Kidney capillary endothelial cell (primary cell): ENCODE measurements around the gene KIF5A.

Source experiments
- DNase-seq: peaks from one replicate; pipeline ENCODE4 v3.0.0-alpha.2; 2018; ENCODE audit warnings: low spot score

Gene KIF5A

GRCh38 chr12:57520053-57520818 lies 29.6 kb upstream of the KIF5A start, which contains the start of gene DDIT3:
DDIT3 (minus strand) TSS chr12:57520514; CDS start chr12:57517406, 3,108 bp downstream.
- DNase-seq, result peak; percentile 98

GRCh38 chr12:57521525-57522010 lies 28.3 kb upstream of the KIF5A start:
- DNase-seq, result no peak

GRCh38 chr12:57522011-57522886 lies 27.6 kb upstream of the KIF5A start, which contains the start of gene MBD6:
MBD6 (plus strand) TSS chr12:57522824; CDS start chr12:57524304, 1,480 bp downstream.
- peak; percentile 78 for DNase-seq

DNA sequence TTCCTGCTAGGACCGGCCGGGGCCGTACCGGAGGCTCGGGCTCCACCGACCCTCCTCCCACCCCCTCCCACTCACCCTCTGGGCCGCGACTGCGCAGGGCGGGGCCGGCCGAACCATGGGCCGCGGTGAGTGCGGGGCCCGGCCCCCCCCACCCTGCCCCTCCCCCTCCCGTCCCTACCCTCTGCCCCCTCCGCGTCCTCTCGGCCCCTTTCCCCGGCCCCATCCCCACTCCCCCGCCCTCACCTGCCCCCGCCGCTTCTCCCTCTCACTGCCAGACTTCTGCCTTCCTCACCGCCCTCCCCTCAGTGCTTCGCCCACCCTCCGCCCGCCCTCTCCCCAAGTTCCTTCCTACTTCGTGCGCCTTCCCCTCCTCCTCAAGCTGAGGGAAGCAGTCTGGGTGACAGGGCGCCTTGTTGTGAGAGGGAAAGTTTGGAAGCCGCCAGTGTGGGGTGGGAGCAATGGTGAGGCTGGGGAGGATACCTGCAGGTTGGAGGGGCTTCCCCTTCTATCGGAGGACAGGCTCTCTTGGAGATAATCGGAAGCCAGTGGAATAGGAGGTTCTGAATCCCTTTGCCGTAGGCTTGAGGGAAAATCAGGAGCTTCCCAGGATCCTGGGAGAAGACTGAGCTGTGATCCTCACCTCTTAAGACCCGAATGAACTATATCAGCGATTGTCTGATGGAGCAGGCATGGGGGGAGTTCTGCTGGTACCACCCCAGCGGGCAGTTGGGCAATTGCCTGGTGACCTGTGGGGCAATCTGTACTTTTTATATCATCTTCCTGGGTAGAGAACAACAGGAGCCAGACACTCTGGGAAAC lies 26.7 kb upstream of the KIF5A start:
- no peak for DNase-seq

DNA sequence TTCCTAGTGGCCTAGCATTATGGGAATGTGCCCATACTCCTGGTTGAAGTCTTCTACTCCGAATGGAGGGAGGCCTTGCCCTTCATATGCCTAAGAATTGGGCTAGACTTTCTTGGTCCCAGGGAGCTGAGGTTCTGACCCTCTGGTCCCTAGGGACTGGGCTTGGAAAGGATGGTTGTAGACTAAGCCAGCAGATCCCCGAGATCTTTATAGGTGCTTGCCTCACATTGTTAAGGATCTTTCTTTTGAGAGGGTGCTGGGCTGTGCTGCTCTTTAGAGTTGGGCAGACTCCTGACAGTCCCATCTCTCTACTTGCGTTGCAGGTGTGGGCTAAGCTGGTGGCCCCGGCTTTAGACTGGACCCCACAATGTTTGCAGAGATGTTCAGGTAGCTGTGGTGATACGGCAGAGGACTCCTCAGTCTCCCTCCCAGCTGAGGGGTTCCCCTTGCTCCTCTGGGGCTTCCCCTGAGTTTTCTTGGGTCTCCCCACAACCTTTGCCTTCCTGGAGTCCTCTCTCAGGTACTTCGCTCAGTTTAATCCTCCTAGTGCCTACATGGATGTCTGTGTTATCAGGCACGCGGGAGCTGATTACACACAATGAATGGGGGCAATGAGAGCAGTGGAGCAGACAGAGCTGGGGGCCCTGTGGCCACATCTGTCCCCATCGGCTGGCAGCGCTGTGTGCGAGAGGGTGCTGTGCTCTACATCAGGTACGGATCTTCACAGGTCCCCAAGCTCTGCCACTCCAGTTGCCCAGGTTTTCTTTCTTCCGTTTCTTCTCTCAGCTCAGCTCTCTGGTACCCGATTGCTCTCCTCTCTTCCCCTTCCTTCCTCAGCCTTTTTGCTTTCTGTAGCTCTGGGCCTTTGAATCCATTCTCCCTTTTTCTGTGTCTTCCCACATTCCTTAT lies 25.9 kb upstream of the KIF5A start:
- no peak for DNase-seq

- DNase-seq, result no peak
Observed at GRCh38 chr12:57524814-57525614, 24.8 kb upstream of the KIF5A start.

GRCh38 chr12:57525615-57526383 lies 24.0 kb upstream of the KIF5A start:
- DNase-seq, result no peak

GRCh38 chr12:57526477-57527126 lies 23.2 kb upstream of the KIF5A start:
- no peak for DNase-seq

DNA sequence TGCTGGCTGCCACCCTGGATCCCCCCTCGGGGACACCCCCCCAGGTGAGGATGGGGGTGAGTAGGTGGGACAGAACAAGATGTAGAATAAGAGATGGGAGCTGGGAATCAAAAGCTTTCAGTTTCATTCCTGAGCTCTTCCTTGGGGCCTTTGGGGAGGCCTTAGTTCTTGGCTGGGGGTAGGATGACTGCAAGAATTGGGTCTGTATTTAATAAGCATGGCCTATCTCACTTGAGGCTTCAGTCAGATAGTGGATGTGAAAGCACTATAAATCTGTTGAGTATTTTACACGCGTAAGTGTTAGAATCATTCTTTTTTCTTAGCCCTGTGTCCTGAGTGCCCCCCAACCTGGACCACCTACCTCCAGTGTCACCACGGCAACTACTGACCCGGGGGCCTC lies 22.7 kb upstream of the KIF5A start:
- DNase-seq, result no peak

- DNase-seq, result no peak
Observed at GRCh38 chr12:57528176-57528575, 21.7 kb upstream of the KIF5A start.

GRCh38 chr12:57528831-57529555 lies 20.9 kb upstream of the KIF5A start:
- DNase-seq, result no peak

- DNase-seq, result no peak
Observed at GRCh38 chr12:57529831-57530230, 20.0 kb upstream of the KIF5A start.

DNA sequence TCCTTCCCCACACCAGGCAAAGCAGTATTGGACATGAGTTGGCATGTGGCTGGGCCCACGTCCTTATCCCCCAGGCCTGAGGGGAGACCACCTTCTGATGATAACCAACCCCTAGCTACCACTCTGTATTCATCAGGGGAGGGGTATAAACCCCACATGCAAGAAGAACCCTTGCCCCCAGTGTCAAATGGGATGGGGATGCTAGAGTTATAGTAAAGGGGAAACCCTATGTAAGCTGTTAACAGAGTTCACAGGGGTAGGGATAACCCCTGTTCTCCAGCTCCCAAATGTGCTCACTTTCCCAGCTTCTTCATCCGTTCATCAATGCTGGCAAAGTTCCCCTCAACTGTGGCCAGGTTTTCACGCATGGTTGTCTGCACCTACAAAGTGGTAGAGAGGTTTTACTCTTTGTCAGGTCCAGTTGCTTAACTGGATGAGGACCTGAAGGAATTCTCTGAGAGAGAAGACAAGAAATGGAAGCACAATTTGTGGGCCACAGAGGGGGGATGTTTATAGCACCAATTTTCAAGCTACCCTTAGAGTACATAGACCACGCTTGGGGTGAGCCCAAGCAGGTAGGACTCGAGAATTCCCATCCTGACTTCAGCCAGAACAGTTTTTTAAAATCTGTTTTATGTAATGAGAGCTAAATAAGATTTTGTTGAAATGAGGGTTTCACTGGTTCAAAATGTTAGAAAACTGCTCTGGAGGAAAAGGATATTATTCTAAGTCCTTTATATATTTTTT lies 19.3 kb upstream of the KIF5A start:
- DNase-seq, result no peak

- DNase-seq, result no peak
Observed at GRCh38 chr12:57531836-57532235, 18.0 kb upstream of the KIF5A start.

- DNase-seq, result no peak
Observed at GRCh38 chr12:57533108-57533507, 16.7 kb upstream of the KIF5A start.

DNA sequence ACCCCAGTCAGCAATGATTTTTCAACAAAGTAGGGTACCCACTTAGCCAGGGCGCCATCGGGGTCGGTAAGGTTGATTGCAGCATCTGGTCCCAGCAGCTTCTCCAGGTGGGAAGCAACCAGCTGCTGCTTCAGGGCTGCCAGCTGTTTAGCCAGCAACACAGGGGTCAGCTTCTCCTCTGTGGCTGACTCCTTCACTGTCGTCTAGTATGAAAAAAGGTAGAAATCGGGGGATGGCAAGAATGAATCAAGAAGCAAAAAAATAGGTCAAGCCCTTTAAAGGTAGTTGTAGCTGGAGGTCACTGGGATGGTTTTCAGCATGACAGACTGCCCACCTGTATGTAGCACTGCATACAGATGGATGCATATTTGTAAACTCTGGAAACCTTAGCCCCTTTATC lies 15.6 kb upstream of the KIF5A start:
- no peak for DNase-seq

DNA sequence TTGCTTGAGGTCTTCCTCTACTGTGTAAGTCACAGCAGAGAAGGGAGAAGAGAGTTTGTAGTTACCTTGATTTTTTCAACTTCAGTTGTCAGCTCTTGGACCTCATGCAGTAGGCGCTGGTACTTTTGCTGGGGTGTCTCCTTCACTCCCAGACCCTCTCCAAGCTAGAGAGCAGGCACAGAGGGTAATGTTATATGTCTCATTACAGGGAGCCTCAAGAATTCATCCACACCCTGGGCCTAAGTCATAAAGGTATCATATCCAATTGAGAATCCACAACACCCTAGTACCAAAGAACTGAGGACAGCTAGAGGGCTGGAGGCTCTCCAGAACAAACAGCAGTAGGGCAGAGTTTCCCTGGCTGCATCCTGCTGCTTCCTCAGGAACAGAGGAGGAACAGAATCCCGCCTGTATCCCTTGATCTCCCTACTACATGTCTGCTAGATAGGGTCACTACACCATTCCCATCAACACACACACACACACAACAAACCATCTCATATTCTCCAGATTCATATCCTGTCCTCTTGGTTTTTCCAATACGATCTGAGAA lies 14.8 kb upstream of the KIF5A start:
- no peak for DNase-seq
